ENCODE data around the gene MAST2.

The MAST2 gene

GRCh38 chr1:46076343-46076742, 272.9 kb downstream of the MAST2 start:
- no peak for DNase-seq

GRCh38 chr1:46077644-46078043, 274.2 kb downstream of the MAST2 start:
- peak; percentile 61 for DNase-seq

DNA sequence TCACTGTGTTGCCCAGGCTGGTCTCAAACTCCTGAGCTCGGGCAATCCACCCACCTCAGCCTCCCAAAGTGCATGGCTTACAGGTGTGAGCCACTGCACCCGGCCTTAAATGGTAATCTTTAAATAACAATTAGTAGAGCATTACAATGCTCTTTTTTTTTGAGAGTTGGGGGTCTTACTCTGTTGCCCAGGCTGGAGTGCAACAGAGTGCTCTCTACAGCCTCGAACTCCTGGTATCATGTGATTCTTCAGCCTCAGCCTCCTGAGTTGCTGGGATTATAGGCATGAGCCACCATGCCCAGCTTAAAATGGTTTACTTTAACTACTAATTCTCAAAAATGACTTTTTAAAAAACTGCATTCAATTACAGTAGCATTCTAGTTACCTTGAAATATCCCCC, 276.8 kb downstream of the MAST2 start:
- no peak for DNase-seq

GRCh38 chr1:46081206-46081605, 277.8 kb downstream of the MAST2 start:
- DNase-seq = no peak

- no peak for DNase-seq
Measured at GRCh38 chr1:46081619-46082018, 278.2 kb downstream of the MAST2 start.

DNA sequence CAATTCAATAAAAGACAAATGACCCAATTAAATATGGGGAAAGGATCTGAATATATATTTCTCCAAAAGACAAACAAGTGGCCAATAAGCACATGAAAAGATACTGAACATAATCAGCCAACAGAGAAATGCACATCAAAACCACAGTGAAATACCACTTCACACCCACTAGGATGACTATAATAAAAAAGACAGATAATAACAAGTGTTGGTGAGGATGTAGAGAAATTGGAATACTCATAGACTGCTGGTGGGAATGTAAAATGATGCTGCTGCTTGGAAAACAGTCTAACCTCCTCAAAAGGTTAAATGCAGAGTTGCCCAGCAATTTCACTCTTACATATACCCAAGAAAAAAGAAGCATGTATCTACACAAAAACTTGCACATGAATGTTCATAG, 280.2 kb downstream of the MAST2 start:
- no peak for DNase-seq

GRCh38 chr1:46084553-46085451, 281.4 kb downstream of the MAST2 start:
- DNase-seq = no peak

All from DMS 273 treated with DMSO at 0.1 percent for 48 hours (cell line).